SH-SY5Y (cell line): ENCODE data around the gene TBXAS1.
A peak's percentile ranks its signal among the peaks of the same experiment; 100 is the strongest.

ENCODE experiments used
- GATA2 ChIP-seq: IDR thresholded peaks from 2 replicates; pipeline ENCODE4 v1.6.1; 2011; ENCODE audit warnings: mild to moderate bottlenecking, low read depth, low read length
- GATA3 ChIP-seq: IDR thresholded peaks from 2 replicates; pipeline ENCODE4 v1.6.1; 2011; ENCODE audit warnings: low read depth, mild to moderate bottlenecking, low read length, moderate library complexity

DNA sequence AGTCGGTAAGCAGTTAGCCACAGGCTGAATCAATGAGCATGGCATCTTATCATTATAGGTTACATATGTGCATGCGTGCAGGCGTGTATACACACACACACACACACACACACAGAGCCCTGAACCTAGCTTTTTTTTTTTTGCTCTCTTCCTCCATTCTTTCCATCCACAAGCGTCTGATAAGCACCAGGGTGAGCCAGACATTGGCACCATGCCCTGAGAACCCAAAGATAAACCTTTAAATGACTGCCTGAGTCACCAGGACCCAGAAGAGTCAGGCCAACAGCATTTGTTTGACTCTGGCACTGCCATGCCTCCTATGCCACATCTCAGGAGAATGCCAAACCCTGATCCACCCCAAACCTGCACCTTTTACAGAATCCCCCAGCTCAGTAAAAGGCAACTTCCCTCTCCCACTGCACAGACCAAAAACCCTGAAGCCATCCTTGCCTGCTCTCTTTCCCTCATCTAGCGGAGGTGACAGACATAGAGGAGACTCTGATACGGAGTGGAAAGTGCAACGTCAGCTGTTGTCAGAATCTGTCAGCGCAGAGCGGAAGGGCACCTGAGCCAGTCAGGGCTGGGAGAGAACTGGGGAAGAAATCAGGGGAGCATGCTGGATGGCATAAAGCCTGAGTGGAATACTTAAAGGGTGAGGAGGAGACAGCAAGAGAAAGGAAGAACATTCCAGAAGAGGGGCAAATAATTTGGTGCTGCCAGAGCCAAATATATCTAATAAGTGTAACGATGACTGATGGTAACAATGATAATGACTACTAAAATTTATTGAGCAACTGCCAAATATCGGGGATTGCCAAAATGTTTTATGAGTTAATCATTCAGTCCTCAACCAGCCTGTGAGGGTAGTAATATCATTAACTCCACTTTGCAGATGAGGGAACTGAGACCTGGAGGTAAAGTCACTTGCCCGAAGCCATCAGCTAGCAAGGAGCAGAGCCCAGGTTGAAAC, 230.5 kb downstream of the TBXAS1 start:
- TF ChIP-seq GATA2 (peak; percentile 71), GATA3 (no peak)
